T-helper 1 cell treated with Interleukin-12 subunit alpha and Interleukin-12 subunit beta and Interleukin-4 antibody, amounts not matched to agents 30 ng/mL and 1 ng/mL, for 36 hours (primary cell): ENCODE results near the gene ZBTB20. TPM values are rescaled to one million over a fixed set of nuclear protein-coding genes. Genes with fewer than 3 reads are reported as not detected.

Experiments used
- intact Hi-C: fragments of 100-400 bp; cut with micrococcal nuclease; formaldehyde crosslinking; loops from one replicate; pipeline ENCODE4 v1.15.1; 2024
- total RNA-seq: library from RNA; stranded (reverse); gene quantifications from 2 replicates; pipeline ENCODE4 v1.2.3, GENCODE V29; 2022

Gene ZBTB20
- total RNA-seq, 1 donor from 2014 or later = 10.2 TPM

GRCh38 chr3:114553949-114554593, 593.0 kb downstream of the ZBTB20 start:
- intact Hi-C loops = no loop called here

DNA sequence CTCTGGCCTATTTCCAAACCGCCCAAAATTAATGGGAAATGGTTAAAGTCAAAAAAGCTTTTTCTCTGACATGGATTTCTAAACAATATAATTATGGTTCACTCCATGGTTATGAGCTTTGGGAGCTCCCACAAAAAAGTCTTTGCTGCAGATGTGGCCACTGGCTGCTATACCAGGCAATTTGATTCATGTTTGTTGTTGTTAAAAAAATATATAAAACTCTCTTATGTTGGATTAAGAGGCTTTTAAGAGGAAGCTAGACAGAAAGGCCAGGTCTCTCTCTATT, 594.6 kb downstream of the ZBTB20 start:
- intact Hi-C loops = no loop called here

- intact Hi-C loops = no loop called here
Measured at GRCh38 chr3:114551770-114552526, 595.1 kb downstream of the ZBTB20 start.

DNA sequence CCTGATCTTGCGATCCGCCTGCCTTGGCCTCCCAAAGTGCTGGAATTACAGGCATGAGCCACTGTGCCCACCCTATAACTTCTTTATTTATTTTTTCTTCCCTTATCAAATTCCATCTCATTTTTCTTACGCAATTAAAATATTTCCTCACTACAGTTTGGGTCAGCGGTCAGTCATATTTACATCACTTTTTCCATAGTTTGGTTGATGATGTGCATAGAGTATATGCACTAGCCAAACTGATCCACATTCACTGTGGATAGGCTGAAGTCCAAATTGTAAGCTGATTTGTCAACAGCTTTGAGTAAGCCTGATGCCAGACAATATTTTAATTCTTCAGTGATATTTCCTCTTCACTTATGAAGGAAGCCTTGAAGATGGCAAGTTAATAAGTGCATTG, 596.9 kb downstream of the ZBTB20 start:
- intact Hi-C loops = no loop called here

DNA sequence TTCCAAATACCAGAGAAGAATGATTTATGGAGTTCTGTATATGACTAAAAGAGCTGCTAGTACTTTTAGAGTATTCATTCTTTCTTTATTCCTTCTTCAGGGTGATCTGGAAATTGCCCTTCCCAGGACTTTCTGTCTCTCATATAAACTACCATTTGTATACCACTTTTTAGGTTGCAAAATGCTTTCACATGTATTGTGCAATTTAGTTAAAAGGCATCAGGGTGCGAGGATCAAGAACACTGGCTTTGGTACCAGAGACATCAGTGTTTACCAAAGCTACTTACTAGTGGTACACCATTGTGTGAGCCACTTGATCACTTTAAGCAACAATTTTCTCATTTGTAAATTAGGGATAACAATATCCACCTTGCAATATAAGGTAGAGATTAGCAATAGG, 601.9 kb downstream of the ZBTB20 start:
- intact Hi-C loops = no loop called here

DNA sequence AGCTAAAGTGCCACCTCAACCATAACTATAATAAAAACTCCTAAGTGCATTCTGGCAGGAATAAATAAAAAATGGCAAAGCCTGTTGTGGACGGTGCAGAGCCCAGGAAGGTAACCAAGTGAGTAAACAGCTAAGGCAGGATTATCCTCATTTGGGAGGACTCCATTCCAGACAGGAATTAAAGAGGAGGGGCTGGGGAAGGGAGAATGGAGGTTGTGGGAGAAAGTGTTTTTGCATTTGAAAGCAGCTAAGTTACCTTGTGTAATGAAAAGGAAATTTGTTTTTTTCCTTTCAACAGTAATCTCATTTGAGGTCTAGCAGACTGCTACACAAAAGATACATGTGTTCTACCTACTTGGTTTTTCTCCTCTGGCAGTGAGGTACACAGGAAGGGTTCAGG, 604.7 kb downstream of the ZBTB20 start:
- intact Hi-C loops = no loop called here

DNA sequence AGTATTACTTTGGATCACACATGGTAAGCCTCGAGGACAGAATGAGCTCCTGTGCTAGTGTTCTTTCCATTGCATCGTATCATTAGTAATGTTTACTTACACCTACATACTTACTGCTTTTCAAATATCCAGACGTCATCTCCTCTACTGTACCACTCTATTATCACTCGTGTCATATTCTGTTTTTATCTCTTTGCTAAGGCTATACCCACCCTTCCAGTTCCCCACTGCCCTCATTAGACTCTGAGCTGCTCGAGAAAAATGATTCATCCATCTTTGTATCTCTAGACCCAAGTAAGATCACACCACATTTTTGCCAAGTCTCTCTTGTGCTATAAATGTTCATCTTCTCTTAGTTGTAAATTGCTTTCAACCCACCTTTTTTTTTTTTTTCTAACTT, 607.6 kb downstream of the ZBTB20 start:
- intact Hi-C loops = no loop called here

DNA sequence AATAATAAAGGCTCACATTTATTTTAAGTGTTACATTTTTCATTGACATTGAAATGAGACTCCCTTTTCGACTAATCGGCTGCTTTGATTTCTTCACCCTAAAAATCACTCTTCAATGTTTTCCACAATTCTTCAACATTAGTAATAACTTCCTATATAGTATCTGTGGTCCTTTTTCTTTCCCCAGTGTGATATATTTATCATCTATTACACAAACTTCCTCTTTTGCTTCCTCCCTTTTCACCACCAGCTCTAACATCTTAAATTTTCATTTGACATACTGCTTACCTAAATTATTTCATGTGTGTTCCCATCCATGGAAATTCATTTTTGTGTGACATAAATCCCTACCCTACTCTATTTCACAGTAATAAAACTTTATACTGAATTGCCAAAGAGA, 608.9 kb downstream of the ZBTB20 start:
- intact Hi-C loops = no loop called here

GRCh38 chr3:114528517-114528916, 618.6 kb downstream of the ZBTB20 start:
- intact Hi-C loops = no loop called here

GRCh38 chr3:114527036-114527644, 619.9 kb downstream of the ZBTB20 start:
- intact Hi-C loops = no loop called here

- intact Hi-C loops = no loop called here
Measured at GRCh38 chr3:114525278-114525677, 621.8 kb downstream of the ZBTB20 start.

DNA sequence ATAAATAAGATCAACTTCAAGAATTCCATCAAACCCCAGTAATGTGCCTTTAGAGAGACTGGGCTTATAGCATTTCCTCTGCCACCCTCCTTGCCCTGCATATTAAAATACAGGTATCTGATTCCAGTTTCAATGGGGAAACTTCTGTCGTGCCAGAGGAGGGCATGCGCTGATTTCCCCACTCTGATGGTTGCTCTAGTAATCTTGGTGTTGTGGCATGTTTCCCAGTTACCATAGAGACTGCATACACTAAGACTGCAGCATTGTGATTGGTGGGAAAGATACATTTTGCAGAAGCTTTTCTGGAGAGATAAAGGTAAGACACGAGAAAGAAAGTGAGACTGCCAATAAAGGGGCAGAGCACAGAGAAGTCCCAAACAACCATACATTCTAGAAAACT, 627.7 kb downstream of the ZBTB20 start:
- intact Hi-C loops = no loop called here

DNA sequence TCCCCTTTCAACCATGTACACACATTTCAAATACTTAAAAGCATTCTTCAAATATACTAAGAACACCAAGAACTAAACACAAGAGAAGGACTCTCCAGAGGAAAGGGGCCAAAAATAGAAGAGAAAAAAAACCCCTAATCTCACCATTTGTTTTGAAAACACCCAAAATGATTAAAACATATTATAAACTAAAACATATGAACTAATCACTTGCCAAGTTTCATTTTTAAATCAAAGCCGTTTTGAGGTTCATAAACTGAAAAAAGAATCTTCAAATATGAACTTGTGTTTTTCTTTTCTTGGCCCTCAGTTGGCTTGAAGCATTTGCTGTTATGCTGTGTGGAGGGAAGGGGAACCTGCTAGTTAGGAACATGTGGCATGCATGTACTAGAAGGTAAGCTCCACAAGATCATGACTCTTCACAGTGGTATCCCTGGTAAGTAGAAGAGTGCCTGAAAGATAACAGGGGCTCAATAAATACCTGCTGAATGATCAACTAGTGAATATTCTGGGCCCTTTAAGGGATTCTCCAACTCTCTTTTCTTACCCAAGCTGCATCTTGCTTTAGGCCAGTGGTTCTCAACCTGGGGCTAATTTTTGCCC, 628.8 kb downstream of the ZBTB20 start:
- intact Hi-C loops = no loop called here

- intact Hi-C loops = no loop called here
Measured at GRCh38 chr3:114510201-114510600, 636.9 kb downstream of the ZBTB20 start.

DNA sequence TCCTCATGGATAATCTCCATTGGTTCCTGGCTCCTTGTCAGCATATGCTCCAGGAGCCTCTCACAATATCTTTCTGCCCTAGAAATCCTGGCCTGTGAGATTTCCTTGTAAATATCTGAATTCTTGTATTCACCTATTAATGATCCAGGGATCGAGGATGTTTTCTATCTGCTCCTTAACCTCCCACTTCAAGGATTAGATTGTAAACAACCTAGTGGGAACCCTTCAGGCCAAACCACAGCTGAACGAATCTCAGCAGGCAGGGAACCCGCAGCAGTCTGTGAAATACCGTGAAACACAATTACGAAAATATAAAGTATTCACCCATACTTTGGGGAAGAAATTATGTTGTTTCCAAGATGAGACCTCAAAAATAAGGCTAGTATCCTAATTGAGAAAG, 637.3 kb downstream of the ZBTB20 start:
- intact Hi-C loops = no loop called here

GRCh38 chr3:114508976-114509375, 638.1 kb downstream of the ZBTB20 start:
- intact Hi-C loops = no loop called here

- intact Hi-C loops = no loop called here
Measured at GRCh38 chr3:114508208-114508607, 638.9 kb downstream of the ZBTB20 start.

- intact Hi-C loops = no loop called here
Measured at GRCh38 chr3:114506591-114507300, 640.3 kb downstream of the ZBTB20 start.

DNA sequence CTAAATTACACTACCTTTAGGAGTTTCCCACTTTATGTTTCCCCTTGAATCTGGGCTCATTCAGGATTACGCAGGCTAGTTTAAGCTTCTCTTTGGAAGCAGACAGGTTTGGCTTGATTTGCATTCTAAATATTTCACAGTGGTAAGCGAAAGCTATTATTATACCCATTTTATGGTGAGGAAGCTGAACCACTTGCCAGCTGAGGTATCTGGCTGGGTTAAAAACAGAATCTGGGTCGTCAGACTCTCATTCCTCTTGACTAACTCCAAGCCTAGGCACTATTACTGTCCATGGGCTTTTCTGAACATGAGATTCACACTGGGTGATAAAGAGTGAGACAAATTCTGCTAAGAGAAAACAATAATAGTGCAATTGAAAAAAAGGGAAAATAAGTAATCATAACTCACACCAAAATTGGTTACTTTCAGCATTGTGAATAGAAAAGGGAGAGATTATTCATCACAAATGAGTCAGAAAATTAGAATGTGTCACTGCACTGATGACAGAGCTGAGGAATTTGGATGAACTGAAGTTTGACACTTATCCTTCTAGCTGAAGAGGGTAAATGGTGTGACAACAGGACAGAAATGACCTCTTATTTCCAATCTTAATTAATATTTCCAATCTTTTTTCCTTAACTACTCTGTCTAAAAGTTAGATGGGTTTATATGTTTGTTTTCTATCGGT, 642.0 kb downstream of the ZBTB20 start:
- intact Hi-C loops = no loop called here

DNA sequence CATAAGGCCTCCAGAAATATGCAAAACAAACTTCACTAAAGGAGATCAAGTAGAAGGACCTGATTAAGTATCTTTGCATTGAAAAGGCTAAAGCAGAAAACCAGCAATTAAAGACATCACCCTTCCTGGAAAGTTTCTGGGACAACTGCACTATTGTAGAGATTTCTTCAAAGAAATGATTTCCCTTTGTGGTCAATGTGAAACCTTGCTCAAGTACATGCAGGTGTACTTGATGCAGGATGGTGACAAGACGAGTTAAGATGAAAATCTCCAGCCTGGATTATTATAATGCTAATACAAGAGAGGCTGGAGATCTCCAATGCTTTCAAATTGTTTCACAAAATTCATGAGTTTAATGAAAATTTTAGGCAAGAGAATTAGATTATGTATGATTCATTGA, 644.9 kb downstream of the ZBTB20 start:
- intact Hi-C loops = no loop called here

DNA sequence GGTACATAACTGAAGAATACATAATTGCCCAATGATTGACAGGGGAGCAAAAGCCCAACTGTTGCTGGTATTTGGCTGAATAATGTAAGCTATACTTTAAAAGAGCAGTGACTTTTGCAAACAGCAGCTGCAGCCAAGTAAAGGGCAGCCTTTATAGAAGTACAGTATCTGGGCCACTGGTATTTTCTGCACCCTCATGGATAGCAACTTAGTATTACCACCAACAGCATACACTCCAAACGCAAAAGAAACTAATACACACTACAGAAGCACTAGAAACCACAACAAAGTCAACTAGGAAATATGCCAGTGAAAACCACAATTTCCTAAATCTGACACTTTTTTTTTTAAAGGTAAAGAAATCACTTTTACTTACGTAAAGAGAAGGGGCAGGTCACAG, 647.1 kb downstream of the ZBTB20 start:
- intact Hi-C loops = no loop called here
